ENCODE results near the gene CDC42EP3.

The CDC42EP3 gene

DNA sequence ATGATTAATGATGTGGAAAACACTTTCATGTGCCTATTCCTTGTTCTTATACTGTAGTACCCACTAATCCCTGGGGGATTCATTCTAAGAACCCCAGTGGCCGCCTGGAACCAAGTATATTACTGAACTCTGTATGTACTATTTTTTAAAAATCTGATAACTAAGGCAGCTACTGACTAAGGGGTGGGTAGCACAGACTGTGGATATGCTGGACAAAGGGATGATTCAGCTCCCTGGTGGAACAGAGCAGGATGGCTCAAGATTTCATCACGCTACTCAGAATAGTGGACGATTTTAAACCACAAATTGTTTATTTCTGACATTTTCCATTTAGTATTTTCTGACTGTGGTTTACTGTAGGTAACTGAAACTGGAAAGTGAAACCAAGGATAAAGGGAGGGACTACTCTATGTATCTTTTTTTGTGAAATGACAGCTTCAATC, 41.8 kb upstream of the CDC42EP3 start:
- TF ChIP-seq, protein P1, sequence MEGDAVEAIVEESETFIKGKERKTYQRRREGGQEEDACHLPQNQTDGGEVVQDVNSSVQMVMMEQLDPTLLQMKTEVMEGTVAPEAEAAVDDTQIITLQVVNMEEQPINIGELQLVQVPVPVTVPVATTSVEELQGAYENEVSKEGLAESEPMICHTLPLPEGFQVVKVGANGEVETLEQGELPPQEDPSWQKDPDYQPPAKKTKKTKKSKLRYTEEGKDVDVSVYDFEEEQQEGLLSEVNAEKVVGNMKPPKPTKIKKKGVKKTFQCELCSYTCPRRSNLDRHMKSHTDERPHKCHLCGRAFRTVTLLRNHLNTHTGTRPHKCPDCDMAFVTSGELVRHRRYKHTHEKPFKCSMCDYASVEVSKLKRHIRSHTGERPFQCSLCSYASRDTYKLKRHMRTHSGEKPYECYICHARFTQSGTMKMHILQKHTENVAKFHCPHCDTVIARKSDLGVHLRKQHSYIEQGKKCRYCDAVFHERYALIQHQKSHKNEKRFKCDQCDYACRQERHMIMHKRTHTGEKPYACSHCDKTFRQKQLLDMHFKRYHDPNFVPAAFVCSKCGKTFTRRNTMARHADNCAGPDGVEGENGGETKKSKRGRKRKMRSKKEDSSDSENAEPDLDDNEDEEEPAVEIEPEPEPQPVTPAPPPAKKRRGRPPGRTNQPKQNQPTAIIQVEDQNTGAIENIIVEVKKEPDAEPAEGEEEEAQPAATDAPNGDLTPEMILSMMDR (IDR thresholded peaks at IDR 0.05) = no peak
- Histone ChIP-seq H3K9ac (no peak overlapping the region), H3K27ac (no peak overlapping the region), H3K79me2 (no peaks in the 10 kb centered on the region), H3K4me2 (ENCODE audit: low read length) (no peak overlapping the region), H3K4me3 (ENCODE audit: low read depth, low read length) (no peak overlapping the region), H2AFZ (no peak overlapping the region), H3K9me3 (ENCODE audit: control insufficient read depth, low read length) (no peaks in the 10 kb centered on the region), H3K4me1 (no peaks in the 10 kb centered on the region), H3K27me3 (ENCODE audit: control insufficient read depth, insufficient read depth, low read length) (no peaks in the 10 kb centered on the region), H3K36me3 (ENCODE audit: control insufficient read depth, insufficient read depth, low read length) (no peaks in the 10 kb centered on the region)

DNA sequence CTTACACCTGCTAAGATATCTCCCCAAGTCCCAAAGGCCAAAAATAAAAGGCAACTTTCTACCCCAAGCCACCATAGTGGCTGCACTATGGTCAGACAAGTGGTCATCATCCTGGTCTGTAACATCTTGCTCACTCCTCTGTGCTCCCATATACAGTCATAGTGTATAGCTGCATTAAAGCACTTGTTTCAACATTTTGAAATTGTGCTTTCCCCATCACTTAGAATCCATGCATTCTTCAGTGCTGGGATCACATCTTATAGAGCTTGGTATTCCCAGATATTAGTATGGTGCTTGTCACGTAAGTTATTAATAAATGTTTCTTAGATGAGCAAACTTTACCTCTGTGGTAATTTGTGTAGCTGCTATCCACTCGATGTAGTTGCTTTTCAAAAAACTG, 40.4 kb upstream of the CDC42EP3 start:
- Histone ChIP-seq H3K4me2 (ENCODE audit: low read length) (no peak overlapping the region), H3K4me3 (ENCODE audit: low read depth, low read length) (no peak overlapping the region), H3K9ac (no peak overlapping the region), H3K79me2 (no peaks in the 10 kb centered on the region), H3K27me3 (ENCODE audit: control insufficient read depth, insufficient read depth, low read length) (no peaks in the 10 kb centered on the region), H2AFZ (no peak overlapping the region), H3K36me3 (ENCODE audit: control insufficient read depth, insufficient read depth, low read length) (no peaks in the 10 kb centered on the region), H3K9me3 (ENCODE audit: control insufficient read depth, low read length) (no peaks in the 10 kb centered on the region), H3K27ac (no peak overlapping the region), H3K4me1 (no peaks in the 10 kb centered on the region)
- TF ChIP-seq, protein P1 (IDR thresholded peaks at IDR 0.05) = no peak

DNA sequence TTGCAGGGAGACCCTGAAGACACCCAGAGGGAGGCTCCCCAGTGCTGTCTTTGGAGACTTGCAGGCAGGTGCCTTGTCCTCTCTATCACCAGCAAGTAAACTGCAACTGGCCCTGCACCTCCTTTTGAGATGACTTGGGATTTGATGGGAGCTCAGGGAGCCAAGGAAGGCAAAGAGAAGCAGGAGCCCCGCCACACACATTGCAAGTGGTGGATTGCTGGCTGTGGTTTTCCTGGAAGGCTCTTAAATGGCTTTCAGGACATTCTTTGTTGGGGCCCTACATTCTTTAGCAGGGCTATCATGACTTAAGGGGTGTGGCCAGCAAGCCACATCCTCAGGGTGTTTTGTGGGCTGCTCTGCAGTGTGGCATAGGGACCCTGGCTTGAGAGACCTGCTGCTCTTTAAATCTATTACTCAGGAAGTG, 39.9 kb upstream of the CDC42EP3 start:
- Histone ChIP-seq H3K9ac (no peak overlapping the region), H3K4me1 (no peaks in the 10 kb centered on the region), H3K27ac (no peak overlapping the region), H3K36me3 (ENCODE audit: control insufficient read depth, insufficient read depth, low read length) (no peaks in the 10 kb centered on the region), H3K9me3 (ENCODE audit: control insufficient read depth, low read length) (no peaks in the 10 kb centered on the region), H3K4me2 (ENCODE audit: low read length) (no peak overlapping the region), H3K79me2 (no peaks in the 10 kb centered on the region), H3K27me3 (ENCODE audit: control insufficient read depth, insufficient read depth, low read length) (no peaks in the 10 kb centered on the region), H2AFZ (no peak overlapping the region), H3K4me3 (ENCODE audit: low read depth, low read length) (no peak overlapping the region)
- TF ChIP-seq, protein P1 (IDR thresholded peaks at IDR 0.05) = no peak

DNA sequence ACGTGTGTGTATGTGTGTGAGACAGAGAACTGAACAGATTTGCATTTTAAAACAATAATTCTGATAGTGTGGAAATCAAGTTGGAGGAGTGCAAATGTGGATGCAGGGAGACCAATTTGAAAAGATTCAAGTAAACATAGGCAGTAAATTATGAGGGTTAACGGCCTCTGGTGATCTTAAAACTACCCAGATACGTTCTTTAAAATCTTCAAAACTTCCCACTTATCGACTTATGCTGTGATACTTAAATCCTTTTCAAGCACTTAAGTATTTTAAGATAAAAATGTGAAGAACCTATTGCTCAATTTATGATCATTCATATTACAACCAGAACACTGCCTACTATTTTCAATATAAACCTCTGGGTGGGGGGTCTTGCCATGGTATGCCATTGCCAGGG, 37.7 kb upstream of the CDC42EP3 start:
- Histone ChIP-seq H3K27me3 (ENCODE audit: control insufficient read depth, insufficient read depth, low read length) (no peaks in the 10 kb centered on the region), H2AFZ (no peak overlapping the region), H3K36me3 (ENCODE audit: control insufficient read depth, insufficient read depth, low read length) (no peaks in the 10 kb centered on the region), H3K9ac (no peak overlapping the region), H3K9me3 (ENCODE audit: control insufficient read depth, low read length) (no peaks in the 10 kb centered on the region), H3K79me2 (no peaks in the 10 kb centered on the region), H3K4me3 (ENCODE audit: low read depth, low read length) (no peak overlapping the region), H3K27ac (no peak overlapping the region), H3K4me1 (no peaks in the 10 kb centered on the region), H3K4me2 (ENCODE audit: low read length) (no peak overlapping the region)
- TF ChIP-seq, protein P1 (IDR thresholded peaks at IDR 0.05) = no peak

DNA sequence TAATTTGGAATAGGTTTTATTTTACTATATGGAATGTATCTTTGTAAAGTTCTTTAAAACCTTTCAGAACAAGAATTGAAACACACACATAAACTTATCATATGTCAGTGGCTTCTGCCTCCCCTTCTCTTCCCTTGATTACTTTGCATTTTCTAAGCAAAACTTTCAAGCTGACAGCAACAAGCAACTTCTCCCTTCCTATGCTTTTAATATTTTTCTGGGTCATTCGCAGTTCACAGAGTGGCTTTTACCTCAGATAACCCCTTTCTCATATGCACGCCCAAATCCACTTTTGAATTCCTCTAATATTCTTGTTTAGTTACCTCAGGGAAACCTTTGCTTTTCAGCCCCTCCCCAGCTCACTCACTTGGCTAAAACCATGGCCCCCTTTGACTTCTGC, 36.7 kb upstream of the CDC42EP3 start:
- Histone ChIP-seq H3K4me3 (ENCODE audit: low read depth, low read length) (no peak overlapping the region), H3K9me3 (ENCODE audit: control insufficient read depth, low read length) (no peaks in the 10 kb centered on the region), H3K27ac (no peak overlapping the region), H3K9ac (no peak overlapping the region), H2AFZ (no peak overlapping the region), H3K4me2 (ENCODE audit: low read length) (no peak overlapping the region), H3K36me3 (ENCODE audit: control insufficient read depth, insufficient read depth, low read length) (no peaks in the 10 kb centered on the region), H3K79me2 (no peaks in the 10 kb centered on the region), H3K4me1 (no peaks in the 10 kb centered on the region), H3K27me3 (ENCODE audit: control insufficient read depth, insufficient read depth, low read length) (no peaks in the 10 kb centered on the region)
- TF ChIP-seq, protein P1 (IDR thresholded peaks at IDR 0.05) = no peak
